Right lobe of liver (tissue), 4 donors: ENCODE data around the gene CCNF.

ENCODE experiments used
- POLR2A ChIP-seq: fragments of 450-650 bp; IDR thresholded peaks from one replicate; pipeline ENCODE4 v1.6.1; 2017; ENCODE audit warnings: antibody characterized with exemption, mild to moderate bottlenecking
- TF ChIP-seq, protein P1 (sequence below), 4 donors: fragments of 200-600 bp in 3 of 4; fragments of 450-650 bp in 1 of 4; IDR thresholded peaks; one replicate each; pipeline versions ENCODE4 v1.5.1 to v1.8.0; 2016 to 2022; ENCODE audit warnings: antibody characterized with exemption in 4 of 4, mild to moderate bottlenecking in 2 of 4
- donor health status: DM: no; HTN: no; CAD: no.
- donor health status: DM: no; HTN: no; CAD: no.
- donor health status: DM: no; HTN: yes; CAD: no.

- no peak for TF ChIP-seq POLR2A
- TF ChIP-seq, protein P1, sequence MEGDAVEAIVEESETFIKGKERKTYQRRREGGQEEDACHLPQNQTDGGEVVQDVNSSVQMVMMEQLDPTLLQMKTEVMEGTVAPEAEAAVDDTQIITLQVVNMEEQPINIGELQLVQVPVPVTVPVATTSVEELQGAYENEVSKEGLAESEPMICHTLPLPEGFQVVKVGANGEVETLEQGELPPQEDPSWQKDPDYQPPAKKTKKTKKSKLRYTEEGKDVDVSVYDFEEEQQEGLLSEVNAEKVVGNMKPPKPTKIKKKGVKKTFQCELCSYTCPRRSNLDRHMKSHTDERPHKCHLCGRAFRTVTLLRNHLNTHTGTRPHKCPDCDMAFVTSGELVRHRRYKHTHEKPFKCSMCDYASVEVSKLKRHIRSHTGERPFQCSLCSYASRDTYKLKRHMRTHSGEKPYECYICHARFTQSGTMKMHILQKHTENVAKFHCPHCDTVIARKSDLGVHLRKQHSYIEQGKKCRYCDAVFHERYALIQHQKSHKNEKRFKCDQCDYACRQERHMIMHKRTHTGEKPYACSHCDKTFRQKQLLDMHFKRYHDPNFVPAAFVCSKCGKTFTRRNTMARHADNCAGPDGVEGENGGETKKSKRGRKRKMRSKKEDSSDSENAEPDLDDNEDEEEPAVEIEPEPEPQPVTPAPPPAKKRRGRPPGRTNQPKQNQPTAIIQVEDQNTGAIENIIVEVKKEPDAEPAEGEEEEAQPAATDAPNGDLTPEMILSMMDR (IDR thresholded peaks at IDR 0.05): no peak
These were observed 3.3 kb upstream of the CCNF start for GRCh38 chr16:2425825-2426430.
